ENCODE measurements around the gene CDC42BPA. TPM values are rescaled to one million over a fixed set of nuclear protein-coding genes. Genes with fewer than 3 reads are reported as not detected.
A peak's percentile ranks its signal among the peaks of the same experiment; 100 is the strongest.

CDC42BPA gene
- total and polyA plus RNA-seq, 2 donors from 2014 or later, result 11.2 to 60.7 TPM

DNA sequence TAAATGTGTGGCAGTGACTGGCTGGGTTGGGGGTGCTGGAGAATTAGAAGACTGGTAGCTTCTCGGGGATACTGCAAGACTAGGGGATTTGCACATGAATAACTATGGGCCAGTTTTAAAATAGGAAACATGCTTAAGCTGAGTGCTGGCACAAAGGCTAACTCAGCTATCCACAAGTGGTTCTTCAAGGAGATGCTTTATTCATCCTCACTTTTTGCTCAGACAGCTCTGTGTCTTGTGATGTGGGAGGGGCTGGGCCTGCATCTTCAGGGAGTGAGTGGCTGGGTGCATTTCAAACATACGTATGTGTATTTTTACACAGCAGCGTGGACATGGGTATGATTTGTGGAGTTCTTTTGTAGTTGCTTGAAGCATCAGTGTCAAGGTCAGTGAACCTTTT is 375.9 kb downstream of the CDC42BPA start:
- intact Hi-C loops (cut with DNase I), result no loop called here
- DNase-seq (no peak), FAIRE-seq (no peak)
- no peaks in the 10 kb centered on the region for H3K9me3 ChIP-seq (ENCODE audit: control insufficient read depth in 2 of 3, insufficient read depth in 1 of 3, low read length in 3 of 3)
- TF ChIP-seq, protein P1, sequence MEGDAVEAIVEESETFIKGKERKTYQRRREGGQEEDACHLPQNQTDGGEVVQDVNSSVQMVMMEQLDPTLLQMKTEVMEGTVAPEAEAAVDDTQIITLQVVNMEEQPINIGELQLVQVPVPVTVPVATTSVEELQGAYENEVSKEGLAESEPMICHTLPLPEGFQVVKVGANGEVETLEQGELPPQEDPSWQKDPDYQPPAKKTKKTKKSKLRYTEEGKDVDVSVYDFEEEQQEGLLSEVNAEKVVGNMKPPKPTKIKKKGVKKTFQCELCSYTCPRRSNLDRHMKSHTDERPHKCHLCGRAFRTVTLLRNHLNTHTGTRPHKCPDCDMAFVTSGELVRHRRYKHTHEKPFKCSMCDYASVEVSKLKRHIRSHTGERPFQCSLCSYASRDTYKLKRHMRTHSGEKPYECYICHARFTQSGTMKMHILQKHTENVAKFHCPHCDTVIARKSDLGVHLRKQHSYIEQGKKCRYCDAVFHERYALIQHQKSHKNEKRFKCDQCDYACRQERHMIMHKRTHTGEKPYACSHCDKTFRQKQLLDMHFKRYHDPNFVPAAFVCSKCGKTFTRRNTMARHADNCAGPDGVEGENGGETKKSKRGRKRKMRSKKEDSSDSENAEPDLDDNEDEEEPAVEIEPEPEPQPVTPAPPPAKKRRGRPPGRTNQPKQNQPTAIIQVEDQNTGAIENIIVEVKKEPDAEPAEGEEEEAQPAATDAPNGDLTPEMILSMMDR (IDR thresholded peaks at IDR 0.05; ENCODE audit: borderline replicate concordance, extremely low read depth, insufficient read depth), result no peak
- H3K27ac ChIP-seq (ENCODE audit: low read depth in 2 of 2, low read length in 2 of 2), result no peak overlapping the region
- H3K4me1 ChIP-seq (ENCODE audit: control insufficient read depth in 2 of 3, insufficient read depth in 2 of 3, low read depth in 1 of 3, low read length in 3 of 3), result peaks cover 0 to 56% (median 36%) of the 10 kb centered on the region in 3 donors
- H3K36me3 ChIP-seq (ENCODE audit: control insufficient read depth in 2 of 3, insufficient read depth in 3 of 3, low read length in 3 of 3), result no peaks in the 10 kb centered on the region
- H3K4me3 ChIP-seq (ENCODE audit: low read length in 3 of 3), result no peak overlapping the region
- H3K27me3 ChIP-seq (ENCODE audit: control insufficient read depth, insufficient read depth, low read length), result no peaks in the 10 kb centered on the region
- no peak overlapping the region for H3K9ac ChIP-seq (ENCODE audit: low read length in 3 of 3)

- FAIRE-seq, result no peak
- TF ChIP-seq, protein P1 (IDR thresholded peaks at IDR 0.05; ENCODE audit: borderline replicate concordance, extremely low read depth, insufficient read depth), result no peak
- Histone ChIP-seq H3K4me1 (ENCODE audit: control insufficient read depth in 2 of 3, insufficient read depth in 2 of 3, low read depth in 1 of 3, low read length in 3 of 3) (peaks cover 0 to 40% (median 28%) of the 10 kb centered on the region in 3 donors), H3K9me3 (ENCODE audit: control insufficient read depth in 2 of 3, insufficient read depth in 1 of 3, low read length in 3 of 3) (no peaks in the 10 kb centered on the region), H3K9ac (ENCODE audit: low read length in 3 of 3) (peak overlapping the region in 2 of 3 donors; percentile 24 to 53), H3K27me3 (ENCODE audit: control insufficient read depth, insufficient read depth, low read length) (no peaks in the 10 kb centered on the region), H3K4me3 (ENCODE audit: low read length in 3 of 3) (peak overlapping the region; percentile 61 to 87 (median 64)), H3K27ac (ENCODE audit: low read depth in 2 of 2, low read length in 2 of 2) (no peak overlapping the region), H3K36me3 (ENCODE audit: control insufficient read depth in 2 of 3, insufficient read depth in 3 of 3, low read length in 3 of 3) (no peaks in the 10 kb centered on the region)
- DNase-seq, result no peak
- intact Hi-C loops (cut with DNase I), result no loop called here
Measured at GRCh38 chr1:226940806-226941067, 377.6 kb downstream of the CDC42BPA start.

- Histone ChIP-seq H3K36me3 (ENCODE audit: control insufficient read depth in 2 of 3, insufficient read depth in 3 of 3, low read length in 3 of 3) (no peaks in the 10 kb centered on the region), H3K4me1 (ENCODE audit: control insufficient read depth in 2 of 3, insufficient read depth in 2 of 3, low read depth in 1 of 3, low read length in 3 of 3) (peaks cover 0 to 38% (median 27%) of the 10 kb centered on the region in 3 donors), H3K9me3 (ENCODE audit: control insufficient read depth in 2 of 3, insufficient read depth in 1 of 3, low read length in 3 of 3) (peaks cover 0 to 3% (median 0%) of the 10 kb centered on the region in 3 donors), H3K4me3 (ENCODE audit: low read length in 3 of 3) (peak within 1 kb of the TSS; percentile 68 to 87 (median 78)), H3K27ac (ENCODE audit: low read depth in 2 of 2, low read length in 2 of 2) (peak within 1 kb of the TSS; percentile 97 to 98), H3K27me3 (ENCODE audit: control insufficient read depth, insufficient read depth, low read length) (no peaks in the 10 kb centered on the region), H3K9ac (ENCODE audit: low read length in 3 of 3) (peak within 1 kb of the TSS; percentile 46 to 97 (median 78))
- FAIRE-seq, result peak; percentile 77
- intact Hi-C loops (cut with DNase I), result no loop called here
- TF ChIP-seq, protein P1 (IDR thresholded peaks at IDR 0.05; ENCODE audit: borderline replicate concordance, extremely low read depth, insufficient read depth), result no peak
- DNase-seq, result peak; percentile 99 to 100 (median 100)
Measured at GRCh38 chr1:226940029-226940805, 378.1 kb downstream of the CDC42BPA start, which contains the start of gene COQ8A. Gene COQ8A, plus strand, starts transcription at chr1:226940294. Its CDS starts 21,092 bp downstream, at chr1:226961386.

Other genes with a start within 250 kb of the CDC42BPA start
- 10.0 TPM for gene ZNF678, start 245.1 kb upstream of the CDC42BPA start, total RNA-seq
- 1.3 TPM for gene ZNF678, start 245.1 kb upstream of the CDC42BPA start, polyA plus RNA-seq (ENCODE audit: insufficient read depth, low read depth, low replicate concordance)